Endothelial cell (in vitro differentiated cells): ENCODE data around the gene ALK. TPM values are rescaled to one million over a fixed set of nuclear protein-coding genes. Genes with fewer than 3 reads are reported as not detected.

Experiments used
- DNase-seq: peaks from one replicate; pipeline ENCODE4 v3.0.0; 2021; ENCODE audit warnings: low spot score
- H3K27ac Mint-ChIP-seq: one replicate; pipeline ENCODE4 v1.8.0; 2021; ENCODE audit warnings: mixed read lengths, inconsistent platforms; ENCODE audit not compliant: unreplicated experiment
- H3K27me3 Mint-ChIP-seq: one replicate; pipeline ENCODE4 v1.8.0; 2021; ENCODE audit warnings: mild to moderate bottlenecking, moderate library complexity, mixed read lengths, inconsistent platforms; ENCODE audit not compliant: unreplicated experiment
- H3K36me3 Mint-ChIP-seq: one replicate; pipeline ENCODE4 v1.8.0; 2021; ENCODE audit warnings: mild to moderate bottlenecking, low read depth, mixed read lengths, inconsistent platforms; ENCODE audit not compliant: unreplicated experiment
- H3K4me1 Mint-ChIP-seq: one replicate; pipeline ENCODE4 v1.8.0; 2021; ENCODE audit warnings: mild to moderate bottlenecking, mixed read lengths, inconsistent platforms; ENCODE audit not compliant: unreplicated experiment
- H3K4me3 Mint-ChIP-seq: one replicate; pipeline ENCODE4 v1.8.0; 2021; ENCODE audit warnings: mild to moderate bottlenecking, mixed read lengths, inconsistent platforms; ENCODE audit not compliant: unreplicated experiment
- H3K9me3 Mint-ChIP-seq: one replicate; pipeline ENCODE4 v1.8.0; 2021; ENCODE audit warnings: mixed read lengths, inconsistent platforms; ENCODE audit not compliant: unreplicated experiment
- CTCF ChIP-seq: fragments of 200-600 bp; sonication (generic); IDR thresholded peaks from one replicate; pipeline ENCODE4 v1.5.0; 2021; ENCODE audit warnings: antibody characterized with exemption; ENCODE audit not compliant: unreplicated experiment
- total RNA-seq: library from RNA; stranded (reverse); fragmentation: NEBNext Ultra II Directional; extraction: Animal tissue kit (Norgen Biotek cat#: 25700); gene quantifications from one replicate; pipeline ENCODE4 v1.2.1, GENCODE V29; 2021; ENCODE audit not compliant: unreplicated experiment

ALK gene
- total RNA-seq, 1 donor from 2014 or later: 0.05 TPM

DNA sequence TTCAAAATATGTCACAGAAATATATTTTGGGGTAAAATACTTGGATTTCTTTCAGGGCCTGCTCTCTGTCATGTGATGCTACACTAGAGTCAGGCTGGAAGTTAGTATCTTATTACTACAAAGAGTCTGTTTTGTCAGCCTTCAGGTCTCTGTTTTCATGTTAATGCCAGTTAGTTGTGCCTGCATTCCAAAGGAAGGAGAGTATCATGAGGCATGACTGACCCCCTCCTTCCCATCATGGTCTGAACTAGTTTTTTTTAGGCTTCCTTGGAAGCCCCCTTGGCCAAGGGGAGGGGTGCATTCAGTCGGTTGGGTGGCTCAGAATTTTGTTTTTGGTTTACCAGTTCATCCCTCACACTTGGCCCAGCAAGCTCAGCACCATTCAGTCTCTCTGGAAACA, 318.0 kb downstream of the ALK start:
- H3K9me3 Mint-ChIP-seq: no peaks in the 10 kb centered on the region
- H3K27ac Mint-ChIP-seq: no peak overlapping the region
- TF ChIP-seq CTCF: no peak
- DNase-seq: no peak
- H3K36me3 Mint-ChIP-seq: no peaks in the 10 kb centered on the region
- H3K4me1 Mint-ChIP-seq: no peaks in the 10 kb centered on the region
- H3K27me3 Mint-ChIP-seq: no peaks in the 10 kb centered on the region
- no peak overlapping the region for H3K4me3 Mint-ChIP-seq

DNA sequence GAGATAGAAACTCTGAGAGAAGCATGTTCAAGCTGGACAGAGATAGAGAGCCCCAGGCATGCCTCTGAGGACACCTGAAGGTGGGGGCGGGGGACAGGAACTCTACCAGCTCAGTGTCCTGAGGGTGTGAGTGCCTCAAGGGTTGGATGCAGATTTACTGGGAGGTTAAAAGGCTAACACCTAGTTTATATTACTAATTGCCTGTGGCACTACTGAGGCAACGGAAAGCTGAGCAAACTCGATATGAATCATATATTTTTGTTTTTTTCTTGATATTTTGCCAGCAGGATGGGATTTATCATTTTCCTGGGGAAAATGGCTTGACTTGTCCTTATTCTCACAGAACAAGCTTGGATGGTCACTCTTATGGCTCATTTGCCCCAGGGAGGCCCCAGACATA, 319.5 kb downstream of the ALK start:
- Mint-ChIP-seq H3K4me1 (no peaks in the 10 kb centered on the region), H3K27me3 (no peaks in the 10 kb centered on the region), H3K27ac (no peak overlapping the region), H3K9me3 (no peaks in the 10 kb centered on the region), H3K4me3 (no peak overlapping the region), H3K36me3 (no peaks in the 10 kb centered on the region)
- no peak for DNase-seq
- no peak for TF ChIP-seq CTCF

GRCh38 chr2:29601321-29601720, 320.1 kb downstream of the ALK start:
- Mint-ChIP-seq H3K27ac (no peak overlapping the region), H3K9me3 (no peaks in the 10 kb centered on the region), H3K27me3 (no peaks in the 10 kb centered on the region), H3K36me3 (no peaks in the 10 kb centered on the region), H3K4me3 (no peak overlapping the region), H3K4me1 (no peaks in the 10 kb centered on the region)
- TF ChIP-seq CTCF: no peak
- no peak for DNase-seq

DNA sequence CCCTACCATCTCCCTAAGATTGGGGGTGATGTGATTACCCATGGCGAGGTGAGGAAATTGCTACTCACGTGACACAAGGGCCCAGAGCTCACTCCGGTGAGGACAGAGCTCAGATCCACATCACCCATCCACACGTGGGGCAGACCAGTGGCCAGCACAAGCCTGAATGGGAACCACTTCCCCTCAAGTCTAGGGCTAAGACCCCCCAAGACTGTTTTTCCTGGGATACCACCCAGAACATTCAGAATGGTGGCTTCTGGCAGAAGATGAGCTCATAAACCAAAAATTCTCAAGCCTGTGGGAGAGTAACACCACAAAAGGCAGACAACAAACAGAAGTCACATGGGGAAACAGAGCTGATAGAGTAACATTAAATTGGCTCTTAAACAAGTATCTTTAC, 321.4 kb downstream of the ALK start:
- Mint-ChIP-seq H3K4me3 (no peak overlapping the region), H3K4me1 (no peaks in the 10 kb centered on the region), H3K9me3 (no peaks in the 10 kb centered on the region), H3K27me3 (no peaks in the 10 kb centered on the region), H3K27ac (no peak overlapping the region), H3K36me3 (no peaks in the 10 kb centered on the region)
- no peak for DNase-seq
- TF ChIP-seq CTCF: no peak

- Mint-ChIP-seq H3K4me3 (no peak overlapping the region), H3K9me3 (no peaks in the 10 kb centered on the region), H3K4me1 (no peaks in the 10 kb centered on the region), H3K36me3 (no peaks in the 10 kb centered on the region), H3K27me3 (no peaks in the 10 kb centered on the region), H3K27ac (no peak overlapping the region)
- no peak for DNase-seq
- no peak for TF ChIP-seq CTCF
Observed at GRCh38 chr2:29598978-29599377, 322.4 kb downstream of the ALK start.
